ENCODE measurements around the gene UBR3. TPM values are rescaled to one million over a fixed set of nuclear protein-coding genes. Genes with fewer than 3 reads are reported as not detected.
"Not testable (repeated sequence)": the region's sequence is repeated elsewhere in the genome, so short reads cannot be mapped to it uniquely, and the experiment has no call there.

Gene UBR3
- total RNA-seq, 2 donors from 2014 or later: 21.0 to 23.6 TPM

- Mint-ChIP-seq H3K4me1 (ENCODE audit: low read depth) (no peaks in the 10 kb centered on the region), H3K36me3 (ENCODE audit: insufficient read depth in 2 of 2) (peaks cover 5 to 39% of the 10 kb centered on the region in 2 donors), H3K27me3 (ENCODE audit: low read depth) (no peaks in the 10 kb centered on the region), H3K27ac (peak overlapping the region; percentile 45), H3K9me3 (no peaks in the 10 kb centered on the region), H3K4me3 (no peak overlapping the region)
- ATAC-seq (replicated peaks in 1 of 2) (no peak), DNase-seq (no peak)
Observed at GRCh38 chr2:169808221-169808620, 19.0 kb upstream of the UBR3 start.

DNA sequence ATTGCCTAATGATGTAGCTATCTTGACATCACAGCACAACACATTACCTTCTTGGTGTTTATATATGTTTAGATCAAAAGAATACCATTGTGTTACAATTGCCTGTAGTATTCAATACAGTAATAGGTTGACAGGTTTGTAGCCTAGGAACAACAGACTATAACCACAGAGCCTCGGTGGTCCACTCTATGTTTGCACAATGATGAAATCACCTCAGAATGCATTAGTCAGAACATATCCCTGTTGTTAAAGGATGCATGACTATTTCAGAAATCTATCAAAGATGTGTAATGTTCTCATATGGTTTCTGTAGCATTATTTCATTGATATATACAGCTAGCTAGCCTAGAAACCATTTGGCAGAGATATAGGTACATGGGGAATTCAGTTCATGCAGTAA lies 11.4 kb upstream of the UBR3 start:
- H3K4me3 Mint-ChIP-seq: peak overlapping the region in 1 of 2 donors; percentile 25
- H3K4me1 Mint-ChIP-seq (ENCODE audit: low read depth): peaks cover 28% of the 10 kb centered on the region
- no peak for DNase-seq
- no peaks in the 10 kb centered on the region for H3K27me3 Mint-ChIP-seq (ENCODE audit: low read depth)
- peaks cover 26 to 34% of the 10 kb centered on the region in 2 donors for H3K36me3 Mint-ChIP-seq (ENCODE audit: insufficient read depth in 2 of 2)
- H3K9me3 Mint-ChIP-seq: peaks cover 1 to 2% of the 10 kb centered on the region in 2 donors
- ATAC-seq (replicated peaks in 1 of 2): peak; percentile 95 to 97
- peak overlapping the region; percentile 89 for H3K27ac Mint-ChIP-seq

DNA sequence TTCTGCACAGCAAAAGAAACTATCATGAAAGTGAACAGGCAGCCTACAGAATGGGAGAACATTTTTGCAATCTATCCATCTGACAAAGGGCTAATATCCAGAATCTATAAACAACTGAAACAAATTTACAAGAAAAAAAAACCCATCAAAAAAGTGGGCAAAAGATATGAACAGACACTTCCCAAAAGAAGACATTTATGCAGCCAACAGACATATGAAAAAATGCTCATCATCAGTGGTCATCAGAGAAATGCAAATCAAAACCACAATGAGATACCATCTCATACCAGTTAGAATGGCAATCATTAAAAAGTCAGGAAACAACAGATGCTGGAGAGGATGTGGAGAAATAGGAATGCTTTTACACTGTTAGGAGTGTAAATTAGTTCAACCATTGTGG lies 10.3 kb upstream of the UBR3 start:
- DNase-seq; H3K27ac Mint-ChIP-seq; H3K9me3 Mint-ChIP-seq; H3K4me3 Mint-ChIP-seq; H3K27me3 Mint-ChIP-seq (ENCODE audit: low read depth); ATAC-seq (replicated peaks in 1 of 2): not testable (repeated sequence)
- H3K36me3 Mint-ChIP-seq (ENCODE audit: insufficient read depth in 2 of 2): peaks cover 27 to 41% of the 10 kb centered on the region in 2 donors
- peaks cover 39% of the 10 kb centered on the region for H3K4me1 Mint-ChIP-seq (ENCODE audit: low read depth)

- not testable (repeated sequence) for H3K27me3 Mint-ChIP-seq (ENCODE audit: low read depth); DNase-seq; ATAC-seq (replicated peaks in 1 of 2); H3K4me3 Mint-ChIP-seq; H3K9me3 Mint-ChIP-seq; H3K27ac Mint-ChIP-seq
- Mint-ChIP-seq H3K4me1 (ENCODE audit: low read depth) (peaks cover 43% of the 10 kb centered on the region), H3K36me3 (ENCODE audit: insufficient read depth in 2 of 2) (peaks cover 27 to 42% of the 10 kb centered on the region in 2 donors)
Observed at GRCh38 chr2:169817369-169817768, 9.9 kb upstream of the UBR3 start.

- ATAC-seq (replicated peaks in 1 of 2) (no peak), DNase-seq (no peak)
- peaks cover 27 to 43% of the 10 kb centered on the region in 2 donors for H3K36me3 Mint-ChIP-seq (ENCODE audit: insufficient read depth in 2 of 2)
- H3K4me1 Mint-ChIP-seq (ENCODE audit: low read depth): peaks cover 52% of the 10 kb centered on the region
- H3K4me3 Mint-ChIP-seq: no peak overlapping the region
- no peak overlapping the region for H3K27ac Mint-ChIP-seq
- H3K9me3 Mint-ChIP-seq: peaks cover 2 to 3% of the 10 kb centered on the region in 2 donors
- H3K27me3 Mint-ChIP-seq (ENCODE audit: low read depth): no peaks in the 10 kb centered on the region
Observed at GRCh38 chr2:169818241-169818640, 9.0 kb upstream of the UBR3 start.

- Mint-ChIP-seq H3K4me1 (ENCODE audit: low read depth) (peaks cover 61% of the 10 kb centered on the region), H3K9me3 (peaks cover 2 to 3% of the 10 kb centered on the region in 2 donors), H3K4me3 (no peak overlapping the region), H3K27ac (peak overlapping the region; percentile 75), H3K36me3 (ENCODE audit: insufficient read depth in 2 of 2) (peaks cover 27 to 45% of the 10 kb centered on the region in 2 donors), H3K27me3 (ENCODE audit: low read depth) (no peaks in the 10 kb centered on the region)
- ATAC-seq (replicated peaks in 1 of 2) (no peak), DNase-seq (no peak)
Observed at GRCh38 chr2:169819106-169819505, 8.1 kb upstream of the UBR3 start.

GRCh38 chr2:169820101-169820500 lies 7.2 kb upstream of the UBR3 start:
- H3K27ac Mint-ChIP-seq: peak overlapping the region; percentile 52
- H3K27me3 Mint-ChIP-seq (ENCODE audit: low read depth); ATAC-seq (replicated peaks in 1 of 2); H3K9me3 Mint-ChIP-seq: not testable (repeated sequence)
- peak overlapping the region in 1 of 2 donors; percentile 31 for H3K4me3 Mint-ChIP-seq
- peaks cover 64% of the 10 kb centered on the region for H3K4me1 Mint-ChIP-seq (ENCODE audit: low read depth)
- DNase-seq: peak in 1 of 2 donors; percentile 14
- H3K36me3 Mint-ChIP-seq (ENCODE audit: insufficient read depth in 2 of 2): peaks cover 27 to 45% of the 10 kb centered on the region in 2 donors

- no peaks in the 10 kb centered on the region for H3K27me3 Mint-ChIP-seq (ENCODE audit: low read depth)
- ATAC-seq (replicated peaks in 1 of 2) (no peak), DNase-seq (no peak)
- peaks cover 13 to 28% of the 10 kb centered on the region in 2 donors for H3K36me3 Mint-ChIP-seq (ENCODE audit: insufficient read depth in 2 of 2)
- H3K27ac Mint-ChIP-seq: peak overlapping the region; percentile 82
- H3K4me1 Mint-ChIP-seq (ENCODE audit: low read depth): peaks cover 57% of the 10 kb centered on the region
- peaks cover 2 to 3% of the 10 kb centered on the region in 2 donors for H3K9me3 Mint-ChIP-seq
- peak overlapping the region; percentile 58 to 76 for H3K4me3 Mint-ChIP-seq
Observed at GRCh38 chr2:169822036-169822435, 5.2 kb upstream of the UBR3 start.

DNA sequence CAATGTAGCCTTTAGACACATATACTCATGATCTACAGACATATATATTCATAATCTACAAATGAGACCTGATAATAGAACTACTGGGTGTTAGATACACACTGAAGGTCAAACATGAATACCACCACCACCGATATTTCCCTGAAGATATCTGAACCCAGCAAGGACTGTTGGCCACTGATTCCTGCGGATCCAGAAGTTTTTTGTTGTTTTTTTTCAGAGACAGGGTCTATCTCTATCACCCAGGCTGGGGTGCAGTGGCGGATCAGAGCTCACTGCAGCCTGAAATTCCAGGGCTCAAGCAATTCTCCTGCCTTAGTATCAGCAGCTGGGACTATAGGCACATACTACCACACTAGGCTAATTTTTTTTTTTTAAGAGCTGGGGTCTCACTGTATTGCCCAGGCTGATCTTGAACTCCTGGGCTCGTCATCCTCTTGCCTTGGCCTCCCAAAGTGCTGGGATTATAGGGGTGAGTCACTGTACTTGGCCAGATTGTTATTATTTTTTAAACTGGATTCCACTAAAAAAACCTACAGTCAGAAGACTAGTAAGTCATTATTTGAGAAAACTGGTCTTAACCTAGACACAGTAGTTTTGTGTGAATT lies 4.4 kb upstream of the UBR3 start:
- Mint-ChIP-seq H3K36me3 (ENCODE audit: insufficient read depth in 2 of 2) (peaks cover 7 to 24% of the 10 kb centered on the region in 2 donors), H3K27ac (peak overlapping the region; percentile 82), H3K4me1 (ENCODE audit: low read depth) (peaks cover 56% of the 10 kb centered on the region), H3K9me3 (peaks cover 0 to 3% of the 10 kb centered on the region in 2 donors), H3K4me3 (peak overlapping the region; percentile 76 to 95), H3K27me3 (ENCODE audit: low read depth) (no peaks in the 10 kb centered on the region)
- ATAC-seq (replicated peaks in 1 of 2) (no peak), DNase-seq (no peak)

DNA sequence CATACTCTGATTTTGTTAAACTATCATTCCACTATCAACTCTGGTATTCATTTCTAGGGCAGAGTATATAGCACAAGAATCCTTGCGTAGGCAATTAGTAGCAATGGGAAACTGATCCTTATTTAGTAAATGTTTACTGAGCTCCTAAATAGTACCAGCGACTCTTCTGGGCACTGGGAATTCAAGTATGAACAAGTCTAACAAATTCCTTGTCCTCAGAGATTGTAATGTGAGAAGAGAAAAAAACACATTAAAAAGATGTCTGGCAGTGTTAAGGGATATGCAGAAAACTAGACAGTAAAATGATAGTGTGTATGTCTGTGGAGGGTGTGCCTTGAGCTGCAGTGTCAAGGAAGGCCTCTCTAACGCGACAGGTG lies 3.3 kb upstream of the UBR3 start:
- ATAC-seq (replicated peaks in 1 of 2) (no peak), DNase-seq (no peak)
- no peaks in the 10 kb centered on the region for H3K27me3 Mint-ChIP-seq (ENCODE audit: low read depth)
- peaks cover 7 to 26% of the 10 kb centered on the region in 2 donors for H3K36me3 Mint-ChIP-seq (ENCODE audit: insufficient read depth in 2 of 2)
- peaks cover 66% of the 10 kb centered on the region for H3K4me1 Mint-ChIP-seq (ENCODE audit: low read depth)
- H3K9me3 Mint-ChIP-seq: peaks cover 0 to 2% of the 10 kb centered on the region in 2 donors
- H3K27ac Mint-ChIP-seq: peak overlapping the region; percentile 92
- H3K4me3 Mint-ChIP-seq: peak overlapping the region; percentile 93 to 95

DNA sequence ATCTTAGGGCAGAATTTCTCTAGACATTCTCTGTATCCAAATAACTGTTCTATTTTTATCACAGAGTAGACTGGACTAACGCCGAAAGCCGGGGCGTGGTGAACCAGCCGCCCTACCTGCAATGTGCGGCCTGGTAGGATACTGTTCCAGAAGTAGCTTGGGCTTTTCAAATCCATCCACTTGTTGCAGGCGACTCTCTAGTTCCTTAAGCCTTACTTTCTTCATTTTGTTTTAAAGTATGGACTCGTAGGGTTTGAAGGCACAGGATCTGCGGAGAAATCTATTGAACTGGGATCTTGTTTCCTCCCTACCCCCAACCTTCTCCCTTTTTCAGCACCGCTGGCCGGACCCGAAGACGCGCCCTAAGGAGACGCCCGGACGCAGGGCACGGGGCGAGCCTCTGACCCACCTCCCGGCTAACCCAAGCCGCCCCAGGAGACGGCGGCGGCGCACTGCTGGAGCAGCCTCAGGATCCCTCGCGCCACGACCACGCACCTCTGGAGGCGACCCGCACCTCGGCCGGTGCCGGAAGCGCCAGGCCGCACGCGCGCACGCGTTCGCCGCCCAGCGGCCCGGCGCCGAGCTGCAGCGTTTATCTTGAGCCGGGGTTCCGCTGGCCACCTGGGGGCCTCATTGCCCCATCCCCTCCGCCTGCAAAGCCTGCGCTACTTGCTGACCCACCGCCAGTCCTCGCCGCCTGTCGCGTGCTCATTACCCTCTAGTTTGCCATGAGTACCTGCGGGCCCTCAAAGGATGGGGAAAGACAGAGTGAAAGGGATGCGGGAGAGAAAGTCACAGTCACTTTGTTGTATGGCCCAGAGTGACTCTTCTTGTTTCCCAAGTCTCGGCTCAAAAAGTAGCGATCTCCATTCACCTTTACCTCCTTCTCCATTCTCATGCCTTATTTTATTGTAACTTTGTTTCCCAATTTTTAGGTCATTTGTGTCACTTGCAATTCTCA lies 2.6 kb upstream of the UBR3 start, which contains the start of gene METTL5:
Gene METTL5, minus strand, starts transcription at position 533 of the 961 bp plus-strand sequence. Its CDS starts 308 bp downstream, at position 225.
- H3K9me3 Mint-ChIP-seq: peaks cover 0 to 2% of the 10 kb centered on the region in 2 donors
- H3K27ac Mint-ChIP-seq: peak within 1 kb of the TSS; percentile 92
- peaks cover 7 to 26% of the 10 kb centered on the region in 2 donors for H3K36me3 Mint-ChIP-seq (ENCODE audit: insufficient read depth in 2 of 2)
- DNase-seq (peak; percentile 86 to 92), ATAC-seq (replicated peaks in 1 of 2) (peak; percentile 72 to 74)
- H3K27me3 Mint-ChIP-seq (ENCODE audit: low read depth): no peaks in the 10 kb centered on the region
- peak within 1 kb of the TSS; percentile 93 to 95 for H3K4me3 Mint-ChIP-seq
- peaks cover 71% of the 10 kb centered on the region for H3K4me1 Mint-ChIP-seq (ENCODE audit: low read depth)

- Mint-ChIP-seq H3K36me3 (ENCODE audit: insufficient read depth in 2 of 2) (peaks cover 3 to 6% of the 10 kb centered on the region in 2 donors), H3K27me3 (ENCODE audit: low read depth) (no peaks in the 10 kb centered on the region), H3K27ac (peak overlapping the region; percentile 88), H3K4me3 (peak overlapping the region; percentile 91 to 95), H3K4me1 (ENCODE audit: low read depth) (peaks cover 58% of the 10 kb centered on the region), H3K9me3 (no peaks in the 10 kb centered on the region)
- ATAC-seq (replicated peaks in 1 of 2) (peak; percentile 34 to 38), DNase-seq (peak; percentile 40 to 59)
Observed at GRCh38 chr2:169828141-169828811, 1.0 kb downstream of the UBR3 start.

Measured in activated T-cell treated with anti-CD3 and anti-CD28 coated beads, Interleukin-2, amount 50 U/mL, for 72 hours (primary cell).